NCI-H510A (cell line): ENCODE measurements around the gene UBE2C.
"Not testable (repeated sequence)": the region's sequence is repeated elsewhere in the genome, so short reads cannot be mapped to it uniquely, and the experiment has no call there.

ENCODE experiments used
- DNase-seq: peaks from one replicate; lab custom pipeline; 2025; lab: John Stamatoyannopoulos, UW

The UBE2C gene

DNA sequence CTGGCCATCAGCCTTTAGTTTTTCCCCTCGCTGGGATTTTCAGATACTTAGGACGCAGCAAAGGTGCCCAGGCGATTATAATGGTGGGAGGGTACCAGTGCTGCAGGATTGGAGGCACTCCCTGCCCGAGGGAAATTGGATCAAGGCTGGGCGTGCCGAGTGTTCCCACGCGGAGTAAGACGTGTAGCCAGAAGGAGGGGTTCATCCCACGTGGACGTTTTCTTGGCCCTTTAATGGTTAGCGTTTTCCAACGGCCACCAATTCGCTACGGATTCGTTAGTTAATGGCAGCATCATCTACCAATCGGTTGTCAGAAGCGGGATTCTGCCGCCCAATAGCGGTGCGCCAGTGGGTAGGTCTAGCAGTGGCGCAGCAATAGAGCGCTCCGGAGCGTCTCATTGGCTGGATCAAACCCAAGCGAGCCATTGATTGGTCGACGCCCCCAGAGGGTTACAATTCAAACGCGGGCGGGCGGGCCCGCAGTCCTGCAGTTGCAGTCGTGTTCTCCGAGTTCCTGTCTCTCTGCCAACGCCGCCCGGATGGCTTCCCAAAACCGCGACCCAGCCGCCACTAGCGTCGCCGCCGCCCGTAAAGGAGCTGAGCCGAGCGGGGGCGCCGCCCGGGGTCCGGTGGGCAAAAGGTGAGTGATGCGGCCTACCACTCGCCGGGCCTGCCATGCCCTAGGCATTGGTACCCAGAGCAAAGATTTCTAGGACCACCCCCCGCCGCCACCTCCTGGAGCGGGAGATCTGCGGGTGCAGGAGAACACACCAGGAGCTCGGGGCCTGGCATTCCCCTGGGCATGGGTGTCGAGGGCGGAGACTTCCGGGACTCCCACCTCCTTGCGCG is at the start of gene UBE2C:
UBE2C (plus strand) TSS at position 488 of the 849 bp plus-strand sequence; CDS start at position 540, 52 bp downstream.
- DNase-seq: peak; percentile 95

DNA sequence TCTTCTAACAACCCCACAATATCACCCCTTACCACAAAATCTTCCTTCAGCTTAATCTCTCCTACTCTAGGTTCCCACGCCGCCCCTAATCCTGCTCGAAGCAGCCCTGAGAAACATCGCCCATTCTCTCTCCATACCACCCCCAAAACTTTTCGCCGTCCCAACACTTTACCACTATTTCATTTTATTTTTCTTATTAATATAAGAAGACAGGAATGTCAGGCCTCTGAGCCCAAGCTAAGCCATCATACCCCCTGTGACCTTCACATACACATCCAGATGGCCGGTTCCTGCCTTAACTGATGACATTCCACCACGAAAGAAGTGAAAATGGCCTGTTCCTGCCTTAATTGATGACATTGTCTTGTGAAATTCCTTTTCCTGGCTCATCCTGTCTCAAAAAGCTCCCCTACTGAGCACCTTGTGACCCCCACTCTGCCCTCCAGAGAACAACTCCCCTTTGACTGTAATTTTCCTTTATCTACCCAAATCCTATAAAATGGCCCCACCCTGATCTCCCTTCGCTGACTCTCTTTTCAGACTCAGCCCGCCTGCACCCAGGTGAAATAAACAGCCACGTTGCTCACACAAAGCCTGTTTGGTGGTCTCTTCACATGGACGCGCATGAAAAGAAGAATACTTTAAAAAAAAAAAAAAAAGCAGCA is 47.7 kb upstream of the UBE2C start:
- DNase-seq: not testable (repeated sequence)

DNA sequence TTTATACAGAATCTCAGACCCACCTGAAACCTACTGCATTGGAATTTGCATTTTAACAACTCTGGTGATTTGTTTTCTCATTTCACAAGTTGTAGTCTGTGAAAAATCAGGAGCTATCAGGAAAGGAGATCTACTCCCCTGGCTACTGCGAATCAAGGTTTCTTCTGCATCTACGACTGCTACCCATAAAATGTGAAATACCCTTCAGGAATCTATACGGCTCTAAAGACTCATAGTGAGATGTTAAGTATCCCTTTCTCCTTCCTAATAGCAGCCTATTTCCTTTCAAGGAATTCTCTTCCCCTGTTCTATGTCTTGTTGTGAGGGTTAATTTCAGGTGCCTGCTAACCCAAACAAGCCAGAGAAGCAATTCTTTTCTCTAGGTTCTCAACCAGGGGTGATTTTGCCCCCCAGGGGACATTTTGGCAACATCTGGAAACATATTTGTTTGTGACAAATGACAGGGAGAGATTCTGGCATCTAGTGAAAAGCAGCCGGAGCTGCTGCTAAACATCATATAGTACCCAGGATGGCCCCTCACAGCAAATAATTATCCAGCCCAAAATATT is 47.1 kb upstream of the UBE2C start:
- no peak for DNase-seq

DNA sequence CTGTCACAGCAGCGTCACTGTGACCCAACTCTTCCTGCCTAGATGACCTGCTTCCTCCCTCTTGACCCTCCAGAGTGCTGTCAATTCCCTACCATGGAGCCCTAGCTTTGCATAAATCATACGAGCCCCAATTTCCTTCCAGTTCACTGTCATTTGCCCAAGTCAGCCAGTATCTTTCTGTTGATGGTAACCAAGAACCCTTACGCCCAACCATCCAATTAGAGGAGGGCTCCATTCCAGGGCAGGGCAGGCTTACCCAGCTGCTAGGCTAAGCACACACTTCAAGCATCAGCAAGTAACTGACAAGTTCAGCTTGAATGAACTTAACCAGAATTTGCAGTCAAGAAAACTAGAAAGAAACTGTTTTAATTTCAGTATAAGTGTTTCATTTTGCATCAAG is 46.5 kb upstream of the UBE2C start:
- DNase-seq: no peak

DNA sequence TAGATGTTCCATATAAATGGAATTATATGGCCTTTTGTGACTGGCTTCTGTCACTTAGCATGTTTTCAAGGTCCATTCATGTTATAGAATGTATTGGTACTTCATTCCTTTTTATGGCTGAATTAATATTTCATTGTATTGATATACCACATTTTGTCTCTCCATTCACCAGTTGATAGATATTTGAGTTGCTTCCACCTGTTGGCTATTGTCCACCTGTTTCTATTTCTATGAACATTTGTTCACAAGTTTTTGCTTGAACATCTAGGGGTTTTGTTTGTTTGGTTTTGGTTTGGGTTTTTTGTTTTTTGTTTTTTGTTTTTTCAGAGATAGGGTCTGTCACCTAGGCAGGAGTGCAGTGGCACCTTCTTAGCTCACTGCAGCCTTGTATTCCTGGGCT is 44.0 kb upstream of the UBE2C start:
- DNase-seq: no peak

DNA sequence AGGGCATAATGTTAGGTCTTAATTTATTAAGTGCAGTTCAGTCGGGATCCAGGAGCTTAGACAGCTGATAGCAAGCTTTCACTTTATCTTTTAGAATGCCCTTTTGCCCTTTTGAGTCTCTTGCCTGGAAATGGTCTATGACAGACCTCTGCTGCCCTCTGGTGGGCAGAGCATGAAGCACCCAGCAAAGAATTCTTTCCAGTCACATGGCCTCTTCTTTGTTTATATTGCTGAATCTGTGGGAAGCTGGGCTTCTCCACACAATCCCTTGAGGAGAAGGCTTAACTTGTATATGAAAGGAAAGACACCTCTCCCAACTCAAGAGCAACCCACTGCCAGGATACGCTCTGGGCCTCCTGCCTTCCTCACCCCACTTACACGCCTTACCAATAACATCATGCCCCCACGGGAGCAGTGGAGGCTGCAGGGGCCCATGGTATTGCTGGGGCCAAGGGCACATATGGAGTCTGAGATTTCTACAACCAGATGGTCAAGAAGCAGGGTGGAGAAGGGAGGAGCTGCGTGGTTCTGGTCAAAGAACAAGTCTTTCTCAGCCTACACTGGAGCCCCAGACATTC is 41.2 kb upstream of the UBE2C start:
- DNase-seq: no peak

DNA sequence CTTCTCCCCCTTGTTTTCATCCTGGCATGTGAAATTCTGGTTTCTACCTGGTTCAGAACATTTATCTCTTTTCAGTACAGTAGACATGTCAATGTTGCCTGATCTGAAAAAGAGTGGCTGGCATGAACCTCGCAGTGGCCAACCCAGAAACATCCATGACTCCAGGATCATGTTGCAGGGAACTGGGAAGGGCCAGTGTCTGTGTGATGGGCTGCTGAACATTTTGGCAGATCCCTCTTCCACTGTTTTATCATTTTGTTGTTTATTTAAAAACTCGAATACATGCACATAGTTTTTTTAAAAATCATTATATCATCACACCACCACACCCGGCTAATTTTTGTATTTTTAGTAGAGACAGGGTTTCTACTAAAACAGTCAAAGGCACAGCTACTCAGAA is 39.8 kb upstream of the UBE2C start:
- no peak for DNase-seq

DNA sequence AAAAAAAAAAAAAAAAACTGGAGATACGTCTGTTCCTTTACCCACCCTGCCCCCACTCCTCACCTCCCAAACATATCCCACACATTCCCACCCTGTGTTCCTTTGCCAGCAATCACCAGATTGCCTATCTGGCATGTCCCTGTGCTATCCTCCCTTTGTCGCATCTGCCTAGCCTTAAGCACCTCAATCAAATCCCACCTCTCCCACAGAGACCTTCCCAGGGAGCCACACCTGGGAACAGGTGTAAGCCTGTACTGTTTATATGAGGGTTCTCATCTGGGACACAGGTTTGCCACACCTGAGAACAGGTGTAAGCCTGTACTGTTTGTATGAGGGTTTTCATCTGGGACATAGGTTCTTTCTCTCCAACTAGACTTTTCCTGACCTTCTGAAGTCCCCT is 37.5 kb upstream of the UBE2C start:
- DNase-seq: no peak

DNA sequence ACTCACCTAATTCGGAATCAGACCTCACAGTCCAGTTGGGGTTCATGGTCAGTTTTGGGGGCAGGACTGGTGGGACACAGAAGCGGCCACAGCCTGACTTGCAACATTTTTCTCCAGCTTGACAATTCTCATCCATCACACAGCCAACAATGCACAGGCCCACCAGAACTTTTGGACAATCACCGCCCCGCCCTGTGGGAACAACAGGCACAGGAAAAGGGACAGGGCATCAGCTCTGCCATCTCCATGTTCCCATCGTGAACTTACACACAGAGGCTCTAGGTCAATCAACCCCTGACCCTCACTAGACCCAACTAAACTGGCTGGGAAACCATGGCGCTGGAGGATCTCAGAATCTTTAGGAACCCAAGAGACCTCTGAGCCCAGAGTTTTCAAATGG is 37.0 kb upstream of the UBE2C start:
- no peak for DNase-seq

DNA sequence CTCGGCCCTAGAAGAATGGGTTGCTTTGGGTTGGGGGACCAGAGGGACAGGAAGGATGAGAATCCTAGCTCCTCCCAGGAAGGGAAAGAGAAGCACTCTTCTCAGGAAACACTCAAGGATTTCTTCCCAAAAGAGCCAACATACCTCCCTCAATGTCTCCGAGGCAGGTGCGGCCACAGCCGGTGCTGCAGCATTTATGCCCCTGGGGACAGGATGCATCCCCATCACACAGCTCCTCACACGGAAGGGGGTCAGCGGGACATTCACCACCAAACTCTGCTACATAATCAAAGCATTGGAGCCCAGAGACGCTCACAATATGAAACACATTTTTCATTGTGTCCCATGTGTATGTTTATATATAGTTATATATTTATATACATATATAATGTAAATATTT is 35.5 kb upstream of the UBE2C start:
- no peak for DNase-seq

DNA sequence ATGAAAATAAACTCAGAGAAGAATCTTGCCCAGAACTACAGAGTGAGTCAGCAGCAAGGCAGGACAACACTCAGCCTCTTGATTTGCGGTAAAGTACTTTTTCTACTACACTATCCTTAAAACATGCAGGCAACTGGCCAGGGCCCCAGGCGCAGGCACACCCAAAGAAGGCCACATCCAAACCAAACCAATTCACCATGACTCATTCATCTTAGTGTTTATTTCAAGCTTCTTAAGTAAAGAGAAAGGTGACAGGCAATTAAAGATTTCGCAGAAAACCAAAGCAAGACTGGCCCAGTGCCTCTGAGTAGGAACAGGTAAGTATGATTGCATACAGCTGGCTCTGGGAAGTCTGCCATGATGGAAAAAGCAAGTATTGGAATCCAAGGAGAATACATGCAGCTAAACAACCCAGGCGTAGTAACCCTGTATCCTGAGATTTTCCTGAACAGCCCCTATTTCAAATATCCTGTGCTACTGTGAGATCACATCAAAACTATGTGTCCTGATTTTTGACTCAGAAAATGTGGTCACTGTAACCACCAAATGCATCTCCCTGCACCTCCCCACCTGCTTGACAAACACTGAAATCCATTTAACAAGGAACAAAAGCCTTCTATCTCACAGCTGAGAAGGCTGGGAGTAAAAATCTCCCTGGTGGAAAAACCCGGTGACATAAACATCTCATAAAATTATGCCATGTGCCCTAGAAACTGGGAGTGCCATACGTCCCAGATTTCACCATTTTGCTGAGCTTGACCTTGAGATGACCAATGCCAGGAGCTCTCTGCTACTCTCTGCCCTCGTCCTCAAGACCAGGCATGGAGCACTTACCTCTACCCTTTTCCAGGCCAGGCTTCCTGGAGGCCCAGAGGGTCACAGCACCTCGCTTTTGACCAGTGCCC is 33.2 kb upstream of the UBE2C start:
- DNase-seq: no peak

DNA sequence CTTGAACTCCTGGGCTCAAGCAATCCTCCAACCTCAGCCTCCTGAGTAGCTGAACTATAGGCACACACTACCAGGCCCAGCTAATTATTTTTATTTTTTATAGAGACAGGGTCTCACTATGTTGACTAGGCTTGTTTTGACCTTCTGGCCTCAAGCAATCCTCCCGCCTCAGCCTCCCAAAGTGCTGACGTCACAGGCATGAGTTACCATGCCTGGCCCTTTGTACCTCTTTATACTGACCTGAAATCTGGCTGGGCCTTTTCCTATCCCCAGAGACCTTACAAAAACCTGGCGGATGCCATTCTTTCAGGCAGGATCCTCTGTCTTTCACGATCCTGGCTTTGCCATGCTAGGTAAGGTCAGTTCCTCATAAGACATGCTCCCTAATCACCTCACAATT is 32.3 kb upstream of the UBE2C start:
- no peak for DNase-seq

DNA sequence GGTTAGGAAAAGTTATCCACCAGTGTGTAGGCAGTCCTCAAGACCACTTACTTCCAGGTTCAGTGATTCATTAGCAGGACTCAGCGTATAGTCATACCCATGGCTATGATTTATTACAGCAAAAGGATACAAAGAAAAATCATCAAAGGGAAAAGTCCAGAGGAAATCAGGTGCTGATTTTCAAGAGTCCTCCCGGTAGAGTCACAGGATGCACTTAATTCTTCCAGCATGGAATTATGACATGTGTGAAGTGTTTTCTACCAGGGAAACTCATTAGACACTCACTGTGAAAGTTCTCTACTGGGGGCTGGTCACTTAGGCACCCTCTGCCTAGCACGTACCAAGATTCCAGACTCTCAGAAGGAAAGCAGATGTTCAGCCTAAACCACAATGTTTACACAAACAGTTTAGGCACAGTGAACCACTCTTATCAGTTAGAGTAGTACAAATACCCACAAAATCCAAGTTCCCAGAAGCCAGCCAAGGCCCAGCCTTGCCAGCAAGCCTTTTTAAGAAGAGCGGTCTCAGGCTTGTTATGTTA is 31.0 kb upstream of the UBE2C start:
- peak; percentile 17 for DNase-seq

DNA sequence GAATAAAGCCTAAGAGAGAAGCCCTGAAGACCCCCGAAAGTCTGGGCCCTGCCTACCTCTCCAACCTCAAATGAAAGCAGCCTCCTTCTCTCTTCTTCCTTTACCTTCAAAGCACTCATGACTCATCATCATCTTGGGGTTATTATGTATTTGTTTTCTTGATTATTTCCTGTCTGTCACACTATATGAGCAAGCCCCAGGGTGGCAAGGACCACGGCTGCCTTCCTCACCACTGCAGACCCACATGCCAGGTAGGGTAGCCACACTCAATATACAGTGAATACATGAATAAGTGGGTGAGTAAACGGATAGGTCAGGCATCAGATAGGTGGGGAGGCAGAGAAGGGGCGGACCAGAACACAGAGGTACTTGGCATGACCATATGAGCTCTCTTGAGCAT is 29.6 kb upstream of the UBE2C start:
- DNase-seq: no peak

DNA sequence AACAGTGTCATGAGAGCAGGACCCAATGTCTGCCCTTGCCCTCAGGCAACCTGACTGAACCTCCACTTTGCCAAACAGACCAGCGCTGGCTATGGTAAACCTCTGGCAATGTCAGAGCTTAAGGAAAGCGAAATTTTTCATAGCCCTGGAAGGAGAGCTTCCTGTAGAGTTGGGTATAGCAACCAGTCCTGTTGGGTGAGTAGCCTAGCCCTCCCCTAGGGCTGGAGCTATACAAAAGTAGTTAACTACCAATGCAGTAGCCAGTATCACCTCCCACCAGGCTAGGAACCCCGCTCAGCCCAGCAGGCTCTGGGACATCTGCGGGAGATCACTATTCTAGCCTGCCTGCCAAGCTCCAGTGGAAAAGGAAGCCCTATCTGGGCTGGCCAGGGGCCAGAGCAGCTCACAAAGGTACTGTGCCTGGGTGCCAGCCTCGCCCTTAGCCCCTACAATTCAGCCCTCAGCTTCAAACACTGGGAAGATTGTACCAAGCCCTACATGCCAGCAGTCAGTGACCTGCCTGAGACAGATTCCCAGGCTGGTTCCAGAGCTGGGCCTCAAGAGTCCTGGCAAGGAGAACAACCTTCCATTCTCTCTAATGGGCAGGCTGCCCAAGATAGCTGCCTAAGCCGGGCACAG is 28.7 kb upstream of the UBE2C start:
- DNase-seq: no peak

DNA sequence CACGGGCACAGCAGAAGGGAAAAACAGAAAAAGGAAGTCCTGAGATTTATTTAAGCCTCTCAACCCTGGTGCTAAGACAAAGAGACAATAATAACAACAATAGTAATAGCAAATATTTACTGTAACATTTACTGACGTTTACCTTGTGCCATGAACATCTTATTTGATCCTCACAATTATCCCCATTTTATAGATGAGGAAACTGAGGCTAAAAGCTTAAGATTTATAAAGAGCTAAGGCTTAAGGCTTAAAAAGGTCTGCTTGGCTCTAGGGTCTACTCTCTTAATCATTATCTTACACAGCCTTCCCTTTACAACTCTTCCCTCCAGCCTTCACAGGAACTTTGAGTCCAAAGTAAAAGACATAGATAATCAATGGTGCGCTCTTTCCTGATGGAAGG is 24.1 kb upstream of the UBE2C start:
- no peak for DNase-seq

DNA sequence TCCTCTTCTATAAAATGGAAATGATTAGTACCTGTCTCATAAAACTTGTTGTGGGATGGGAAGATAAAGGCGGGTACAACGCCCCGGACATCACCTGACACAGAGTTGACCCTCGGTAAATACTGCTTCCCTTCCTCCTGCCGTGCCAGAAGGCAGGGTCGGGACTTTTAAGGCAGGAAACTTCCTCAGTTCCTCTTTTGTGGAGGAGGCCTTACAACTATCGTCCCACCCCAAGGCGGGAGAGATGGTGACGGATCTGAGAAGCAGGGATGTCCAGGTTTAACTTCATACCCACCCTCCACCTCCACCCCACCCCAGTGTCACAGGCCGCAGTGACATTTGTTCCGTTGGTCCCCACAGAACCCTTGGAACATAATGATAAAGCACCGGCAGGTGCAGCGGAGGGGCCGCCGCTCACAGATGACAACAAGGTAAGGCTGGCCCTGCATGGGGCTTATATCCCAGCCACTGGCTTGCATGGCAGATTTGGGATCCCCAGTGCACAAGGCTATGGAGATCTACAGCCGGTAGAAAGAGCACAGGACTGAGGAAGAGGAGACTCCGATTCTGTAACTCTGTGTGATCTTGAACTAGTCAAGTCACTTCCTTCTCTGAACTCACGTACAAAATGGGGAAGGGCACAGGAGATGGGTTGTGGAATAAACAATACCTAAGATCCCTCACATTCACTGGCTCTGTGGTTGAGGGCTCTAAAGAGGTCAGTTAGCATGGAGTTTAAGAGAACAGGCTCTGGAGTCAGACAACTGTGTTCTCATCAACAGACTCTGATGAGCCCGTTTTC is 19.9 kb upstream of the UBE2C start:
- no peak for DNase-seq

DNA sequence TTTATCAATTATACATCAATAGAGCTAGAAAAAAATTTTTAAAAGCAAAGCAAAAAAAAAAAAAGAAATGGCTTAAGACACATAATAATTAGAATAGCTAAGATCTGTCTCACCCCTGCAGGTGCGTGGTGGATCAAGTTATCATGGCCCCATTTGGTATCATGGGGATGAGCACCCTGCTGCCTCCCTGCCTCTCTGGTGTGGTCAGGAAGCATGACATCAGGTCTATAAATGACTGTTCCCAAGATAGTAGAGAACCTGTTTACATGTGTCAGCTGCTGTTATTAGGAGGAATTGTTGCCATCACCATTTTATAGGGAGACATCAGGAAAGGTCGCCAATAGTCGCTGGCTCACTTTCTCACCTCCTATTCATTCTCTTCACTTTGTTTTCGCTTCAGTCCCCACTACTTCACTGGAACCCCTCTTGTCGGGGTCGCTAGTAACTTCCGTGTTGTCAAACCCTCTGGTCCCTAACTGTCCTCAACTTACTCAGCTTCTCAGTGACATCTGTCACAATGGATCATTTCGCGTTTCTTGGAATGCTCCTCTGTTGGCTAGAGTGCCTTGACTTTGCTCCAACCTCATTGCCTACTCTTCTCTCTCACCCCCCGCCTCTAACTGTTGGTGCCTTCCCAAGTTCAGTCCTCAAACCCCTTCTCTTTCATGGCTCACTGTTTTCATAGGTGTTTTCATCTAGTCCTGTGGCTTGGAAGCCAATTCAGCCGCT is 15.9 kb upstream of the UBE2C start:
- no peak for DNase-seq

DNA sequence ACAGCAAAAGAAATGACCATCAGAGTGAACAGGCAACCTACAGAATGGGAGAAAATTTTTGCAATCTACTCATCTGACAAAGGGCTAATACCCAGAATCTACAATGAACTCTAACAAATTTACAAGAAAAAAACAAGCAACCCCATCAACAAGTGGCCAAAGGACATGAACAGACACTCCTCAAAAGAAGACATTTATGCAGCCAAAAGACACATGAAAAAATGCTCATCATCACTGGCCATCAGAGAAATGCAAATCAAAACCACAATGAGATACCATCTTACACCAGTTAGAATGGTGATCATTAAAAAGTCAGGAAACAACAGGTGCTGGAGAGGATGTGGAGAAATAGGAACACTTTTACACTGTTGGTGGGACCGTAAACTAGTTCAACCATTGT is 14.9 kb upstream of the UBE2C start:
- not testable (repeated sequence) for DNase-seq

DNA sequence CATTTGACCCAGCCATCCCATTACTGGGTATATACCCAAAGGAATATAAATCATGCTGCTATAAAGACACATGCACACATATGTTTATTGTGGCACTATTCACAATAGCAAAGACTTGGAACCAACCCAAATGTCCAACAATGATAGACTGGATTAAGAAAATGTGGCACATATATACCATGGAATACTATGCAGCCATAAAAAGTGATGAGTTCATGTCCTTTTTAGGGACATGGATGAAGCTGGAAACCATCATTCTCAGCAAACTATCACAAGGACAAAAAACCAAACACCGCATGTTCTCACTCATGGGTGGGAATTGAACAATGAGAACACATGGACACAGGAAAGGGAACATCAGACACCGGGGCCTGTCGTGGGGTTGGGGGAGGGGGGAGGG is 14.5 kb upstream of the UBE2C start:
- not testable (repeated sequence) for DNase-seq
